Keratinocyte (primary cell): ENCODE measurements around the gene SMCHD1.

ENCODE experiments used
- CTCF ChIP-seq, 3 experiments: IDR thresholded peaks in 1 of 3; conservative IDR thresholded peaks in 1 of 3; optimal IDR thresholded peaks in 1 of 3; 2 replicates in 2 of 3; 3 replicates in 1 of 3; pipeline versions ENCODE3 to v1.5.1; 2011; ENCODE audit warnings: low read length in 3 of 3, mild to moderate bottlenecking in 3 of 3, moderate library complexity in 2 of 3, control low read depth in 1 of 3, inconsistent platforms in 1 of 3; ENCODE audit not compliant: insufficient read depth in 2 of 3; ENCODE audit errors: extremely low read depth in 1 of 3
- EZH2 ChIP-seq: IDR thresholded peaks from one replicate; pipeline ENCODE4 v1.6.1; 2012; ENCODE audit warnings: inconsistent platforms, mild to moderate bottlenecking, low read length, moderate library complexity

- TF ChIP-seq CTCF (optimal IDR thresholded peaks at IDR 0.05 in 1 of 3, IDR thresholded peaks at IDR 0.05 in 1 of 3, conservative IDR thresholded peaks at IDR 0.05 in 1 of 3; ENCODE audit: extremely low read depth in 1 of 3, insufficient read depth in 2 of 3, low read length in 3 of 3) (no peak), EZH2 (no peak)
Observed at GRCh38 chr18:2610549-2610948, 45.0 kb upstream of the SMCHD1 start.
